8988T (cell line): Measurements from ENCODE around the gene FAIM2.

Experiments used
- DNase-seq: peaks from one replicate; pipeline ENCODE4 v3.0.0; 2011

FAIM2 gene

GRCh38 chr12:49939307-49939706 lies 35.6 kb upstream of the FAIM2 start:
- DNase-seq, result no peak

- no peak for DNase-seq
These were observed 34.1 kb upstream of the FAIM2 start for GRCh38 chr12:49937639-49938300.

GRCh38 chr12:49936925-49937324 lies 33.2 kb upstream of the FAIM2 start:
- DNase-seq, result no peak

- no peak for DNase-seq
These were observed 30.8 kb upstream of the FAIM2 start for GRCh38 chr12:49934505-49934904.

DNA sequence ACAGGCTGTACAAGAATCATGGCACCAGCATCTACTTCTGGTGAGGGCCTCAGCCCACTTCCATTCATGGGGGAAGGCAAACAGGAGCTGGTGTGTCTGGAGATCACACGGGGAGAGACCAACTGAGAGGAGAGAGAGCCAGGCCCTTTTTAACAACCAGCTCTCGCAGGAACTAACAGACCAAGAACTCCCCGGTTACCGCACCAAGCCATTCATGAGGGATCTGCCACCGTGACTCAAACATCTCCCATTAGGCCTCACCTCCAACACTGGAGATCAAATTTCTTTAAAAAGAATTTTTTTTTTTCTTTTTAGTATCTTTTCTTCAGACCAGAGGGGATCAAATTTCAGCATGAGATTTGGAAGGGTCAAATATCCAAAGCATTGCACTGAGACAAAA lies 30.1 kb upstream of the FAIM2 start:
- no peak for DNase-seq

DNA sequence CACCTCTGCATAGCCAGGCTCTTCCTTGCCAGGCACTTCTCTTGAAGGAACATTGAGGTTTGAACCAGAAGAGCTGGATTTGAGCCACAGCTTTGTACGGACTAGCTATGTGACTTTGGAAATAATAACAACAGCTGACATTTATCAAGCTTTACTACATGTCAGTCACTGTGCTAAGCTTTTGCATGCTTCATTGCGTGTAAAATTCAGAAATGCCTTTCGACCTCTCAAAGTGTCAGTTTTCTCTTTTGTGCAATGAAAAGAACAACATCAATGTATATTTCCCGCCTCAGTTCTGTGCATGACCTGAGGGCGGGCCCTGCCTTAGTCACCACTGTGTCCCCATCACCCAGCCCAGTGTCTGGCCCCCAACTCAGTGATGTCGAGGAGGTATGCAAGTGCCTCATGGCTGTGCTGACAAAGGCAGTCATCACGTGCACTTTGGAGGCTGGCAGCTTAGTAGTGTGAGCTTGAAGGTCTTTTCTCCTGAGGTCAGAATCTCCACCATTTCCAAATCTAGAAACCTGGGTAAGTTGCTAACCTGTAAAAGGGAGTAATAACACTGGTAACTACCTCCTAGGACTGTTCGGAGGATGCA lies 28.9 kb upstream of the FAIM2 start:
- no peak for DNase-seq

DNA sequence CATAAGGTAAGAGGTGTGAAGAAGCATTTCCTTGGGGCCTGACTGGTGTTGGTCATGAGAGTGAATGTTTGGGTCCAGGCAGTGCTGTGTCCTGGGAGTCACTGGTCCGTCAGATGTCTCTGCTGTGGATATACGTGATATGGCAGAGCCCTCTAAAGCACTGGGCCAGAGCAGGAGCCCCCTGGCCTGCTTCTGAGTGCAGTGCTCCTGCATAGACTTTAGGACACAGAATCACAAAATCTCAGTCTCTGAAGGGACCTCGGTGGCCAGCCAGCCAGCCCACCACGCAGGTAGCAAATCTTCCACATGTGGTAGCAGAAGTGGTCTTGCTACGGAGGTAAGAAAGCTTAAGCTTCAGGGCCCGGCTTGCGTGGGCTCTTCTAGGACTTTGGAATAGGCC lies 28.3 kb upstream of the FAIM2 start:
- DNase-seq, result no peak

DNA sequence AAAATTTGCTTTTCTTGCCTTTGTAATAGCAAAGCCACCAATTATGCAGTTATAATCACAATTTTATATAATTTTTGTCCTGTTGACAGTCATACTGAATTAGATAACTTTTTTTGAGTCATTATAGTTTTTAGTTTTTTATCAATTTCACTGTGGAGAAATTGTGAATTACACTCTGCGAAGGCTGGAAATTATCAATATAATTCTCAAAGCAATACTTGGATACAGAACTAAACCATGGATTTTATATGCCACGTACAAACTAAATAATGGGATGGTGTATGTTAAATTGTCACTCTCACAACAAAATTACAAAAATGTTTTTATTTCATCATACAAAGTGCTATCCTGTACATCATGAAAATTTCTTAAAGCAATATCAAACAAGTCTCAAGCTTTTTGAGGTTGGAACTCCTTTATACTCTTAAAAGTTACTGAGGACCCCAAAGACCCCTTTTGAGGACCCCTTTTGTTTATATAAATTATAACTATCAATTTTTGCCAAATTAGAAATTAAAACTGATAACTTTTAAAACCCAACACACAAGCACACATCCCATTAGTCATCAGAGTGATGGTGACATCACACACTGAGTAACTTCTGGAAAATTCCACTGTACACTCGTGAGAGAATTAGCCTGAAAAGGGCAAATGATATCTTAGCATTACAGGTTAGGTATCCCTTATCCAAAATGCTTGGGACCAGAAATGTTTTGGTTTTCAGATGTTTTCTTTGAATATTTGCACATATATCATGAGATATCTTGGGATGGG lies 27.0 kb upstream of the FAIM2 start:
- no peak for DNase-seq

DNA sequence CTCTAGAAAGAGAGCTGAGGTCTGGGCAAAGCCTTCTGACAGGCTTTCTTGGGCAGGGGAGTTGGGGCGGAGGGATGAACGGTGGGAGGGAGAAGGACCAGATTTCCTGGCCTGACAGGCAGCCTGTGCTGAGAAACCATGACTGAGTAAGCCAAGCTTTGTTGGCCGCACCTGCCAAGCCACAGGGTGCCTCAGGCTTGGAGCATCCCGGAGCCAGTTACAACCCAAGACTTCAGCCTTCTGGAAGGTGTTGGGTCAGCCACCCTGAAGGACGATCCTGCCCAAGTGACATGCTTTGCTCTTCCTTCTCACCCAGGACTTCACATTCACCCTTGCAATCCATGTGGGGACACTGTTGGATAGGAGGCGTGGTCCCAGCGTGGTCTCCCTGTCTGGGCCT lies 25.9 kb upstream of the FAIM2 start:
- DNase-seq, result no peak

GRCh38 chr12:49928471-49928870 lies 24.8 kb upstream of the FAIM2 start:
- no peak for DNase-seq

GRCh38 chr12:49925433-49926204 lies 21.9 kb upstream of the FAIM2 start:
- no peak for DNase-seq

GRCh38 chr12:49924628-49925246 lies 21.0 kb upstream of the FAIM2 start:
- DNase-seq, result no peak

DNA sequence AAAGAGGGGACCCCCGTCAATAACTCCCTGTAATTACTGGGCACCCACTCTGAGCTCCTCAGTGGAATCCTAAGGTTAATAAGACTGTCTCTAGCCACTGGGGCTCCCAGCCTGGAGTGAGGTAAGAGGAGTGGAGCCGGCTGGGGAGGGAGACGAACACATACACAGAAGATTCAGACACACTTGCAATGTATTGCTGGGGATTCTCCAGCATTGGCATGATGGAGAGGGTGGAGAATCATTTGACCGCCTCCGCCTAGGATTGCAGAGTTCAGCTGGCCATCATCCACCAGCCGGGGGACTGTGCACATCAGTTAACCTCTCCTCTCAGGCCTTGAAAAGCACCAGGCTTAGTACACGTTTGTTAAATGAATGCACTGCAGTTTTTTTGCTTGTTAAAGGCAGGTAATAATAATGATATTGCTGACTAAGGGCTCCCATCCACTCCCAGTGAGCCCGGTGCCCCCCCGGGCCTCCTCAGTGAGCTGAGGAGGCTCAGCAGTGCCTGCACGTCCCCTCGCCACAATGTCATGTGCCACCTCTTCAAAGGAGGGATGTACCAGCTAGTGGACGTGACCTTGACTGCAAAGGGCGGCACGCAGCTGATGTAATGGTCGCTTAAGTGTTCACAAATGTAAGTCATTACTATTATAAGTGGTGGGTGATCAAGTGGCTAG lies 20.3 kb upstream of the FAIM2 start:
- DNase-seq, result no peak

DNA sequence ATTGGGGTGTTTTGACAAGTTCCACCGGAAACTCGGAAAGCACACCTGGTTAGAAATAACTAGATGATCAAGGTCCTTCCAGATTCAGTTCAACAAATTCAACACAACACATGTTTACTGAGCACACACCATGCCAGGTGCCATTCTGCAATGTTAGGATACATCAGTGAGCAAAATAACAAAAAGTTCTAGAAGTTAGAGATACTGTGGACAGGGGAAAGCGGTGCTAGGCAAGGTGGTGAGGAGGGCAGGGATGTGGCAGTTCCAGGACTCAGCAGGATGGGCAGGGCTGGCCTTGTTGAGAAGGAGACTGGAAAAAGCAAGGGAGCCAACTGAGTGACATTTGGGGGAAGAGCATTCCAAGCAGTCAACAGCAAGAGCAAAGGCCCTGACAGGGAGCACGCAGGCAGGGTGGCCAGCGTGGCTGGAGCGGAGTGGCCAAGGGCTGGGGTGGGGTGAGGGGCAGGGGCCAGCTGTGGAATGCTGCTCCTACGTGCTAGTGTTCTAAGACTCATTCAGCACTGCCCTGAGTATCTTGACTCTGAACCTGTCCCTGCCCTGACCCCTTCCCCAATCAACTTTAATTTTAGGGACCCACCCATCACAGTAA lies 19.4 kb upstream of the FAIM2 start:
- DNase-seq, result no peak

DNA sequence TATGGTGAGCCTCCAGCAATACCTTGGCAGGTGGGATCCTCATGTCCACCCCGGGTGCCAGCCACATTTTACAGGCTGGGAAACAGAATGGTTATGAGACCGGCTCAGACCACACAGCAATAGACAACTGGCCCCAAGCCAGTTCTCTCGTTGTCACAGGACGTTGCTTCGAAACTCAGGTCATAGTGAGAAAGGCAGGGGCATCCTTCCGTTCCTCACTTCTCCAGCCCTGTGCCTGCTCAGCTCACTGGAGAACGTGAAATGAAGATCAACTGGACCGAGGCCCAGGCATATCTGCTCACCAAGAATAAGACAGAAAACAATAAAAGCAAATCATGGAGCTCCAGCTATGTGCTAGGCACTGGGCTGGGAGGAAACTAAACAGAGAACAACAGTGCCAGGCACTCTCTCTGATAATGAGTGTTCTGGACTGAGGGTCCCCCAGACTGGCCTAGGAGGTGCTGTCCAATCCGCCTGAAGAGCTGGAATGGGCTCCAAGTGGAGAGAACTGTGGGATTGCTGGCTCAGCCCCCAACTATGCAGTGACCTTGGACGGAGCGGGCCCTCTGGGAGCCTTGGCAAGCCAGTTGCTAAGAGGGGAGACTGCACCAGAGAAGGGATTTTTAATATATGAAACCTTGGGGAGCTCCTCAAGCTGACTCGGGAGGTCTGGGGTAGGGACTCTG lies 18.8 kb upstream of the FAIM2 start:
- no peak for DNase-seq

DNA sequence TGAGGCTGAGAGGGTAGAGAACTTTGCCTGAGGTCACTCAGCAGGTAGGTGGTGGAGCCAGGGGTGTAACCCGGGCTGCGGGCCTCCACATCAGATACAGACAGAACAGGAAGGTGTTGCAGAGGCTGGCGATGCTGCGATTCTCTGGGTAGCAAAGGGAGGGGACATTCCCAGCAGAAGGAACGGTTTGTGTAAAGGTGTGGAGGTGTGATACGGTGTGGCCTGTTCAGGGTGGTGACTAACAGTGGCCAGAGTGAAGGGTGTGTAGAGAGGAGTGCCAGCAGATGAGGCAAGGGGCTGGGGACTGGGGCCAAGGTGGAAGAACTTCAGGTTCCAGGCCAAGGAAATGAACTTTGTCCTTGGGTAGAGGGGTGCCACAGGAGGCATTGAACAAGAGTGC lies 18.2 kb upstream of the FAIM2 start:
- DNase-seq, result no peak

DNA sequence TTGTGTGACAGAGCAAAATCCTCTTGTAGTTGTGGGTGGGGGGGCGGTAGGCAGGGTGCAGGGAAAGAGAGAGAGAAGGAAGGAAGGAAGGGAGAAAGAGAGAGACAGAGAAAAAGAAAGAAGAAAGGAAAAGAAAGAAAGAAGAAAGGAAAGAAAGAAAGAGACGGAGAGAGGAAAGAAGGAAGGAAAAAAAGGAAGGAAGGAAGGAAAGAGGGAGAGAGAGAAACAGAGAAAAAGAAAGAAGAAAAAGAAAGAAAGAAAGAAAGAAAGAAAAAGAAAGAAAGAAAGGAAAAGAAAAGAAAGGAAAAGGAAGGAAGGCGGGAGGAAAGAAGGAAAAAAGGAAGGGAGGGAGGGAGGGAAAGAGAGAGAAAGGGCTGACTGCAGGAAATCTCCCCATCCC lies 17.6 kb upstream of the FAIM2 start:
- no peak for DNase-seq

DNA sequence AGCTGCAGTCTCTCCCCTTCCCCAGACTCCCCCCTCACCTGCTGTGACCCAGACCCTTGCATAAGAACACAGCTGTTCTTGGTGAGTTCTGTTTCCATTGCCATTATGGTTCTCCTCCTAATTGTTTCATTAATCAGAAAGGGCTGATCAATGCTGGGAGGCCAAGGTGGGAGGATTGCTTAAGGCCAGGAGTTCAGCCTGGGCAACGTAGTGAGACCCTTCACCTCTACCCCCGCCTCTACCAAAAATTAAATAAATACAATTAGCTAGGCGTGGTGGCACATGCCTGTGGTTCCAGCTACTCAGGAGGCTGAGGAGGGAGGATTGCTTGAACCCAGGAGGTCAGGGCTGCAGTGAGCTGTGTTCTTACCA lies 17.2 kb upstream of the FAIM2 start:
- no peak for DNase-seq

GRCh38 chr12:49920241-49920914 lies 16.7 kb upstream of the FAIM2 start:
- no peak for DNase-seq

GRCh38 chr12:49917788-49918173 lies 14.1 kb upstream of the FAIM2 start:
- no peak for DNase-seq
